ENCODE measurements around the gene DVL2.

GRCh38 chr17:7179317-7180254 is 54.7 kb downstream of the DVL2 start, which contains the start of gene ASGR1:
- no peak for TF ChIP-seq CTCF (IDR thresholded peaks at IDR 0.05)
- no peak for TF ChIP-seq POLR2AphosphoS5 (IDR thresholded peaks at IDR 0.05)
